ENCODE data around the gene UCMA. TPM values are rescaled to one million over a fixed set of nuclear protein-coding genes. Genes with fewer than 3 reads are reported as not detected.

Gene UCMA
- total and polyA plus RNA-seq, 9 of the 15 experiments (the other 6 are each of a cell fraction or from before 2014, with no cell fraction given): not detected

- Histone ChIP-seq H3K9ac (ENCODE audit: insufficient read depth in 1 of 2, low read depth in 2 of 2, low read length in 2 of 2) (no peak overlapping the region), H2AFZ (ENCODE audit: low read depth, low read length) (no peak overlapping the region), H3K27ac (ENCODE audit: extremely low read depth, low read depth, low read length) (no peak overlapping the region), H3K4me1 (replicated peaks in 1 of 2; ENCODE audit: control insufficient read depth in 2 of 2, insufficient read depth in 2 of 2, low read length in 2 of 2) (no peaks in the 10 kb centered on the region; a peak in 1 of 5 replicates), H3K9me1 (ENCODE audit: control insufficient read depth, insufficient read depth, low read length) (no peaks in the 10 kb centered on the region), H3K9me3 (replicated peaks; ENCODE audit: control insufficient read depth, insufficient read depth, low read depth, low read length) (no peaks in the 10 kb centered on the region), H4K20me1 (replicated peaks; ENCODE audit: control insufficient read depth, insufficient read depth, low read length) (no peaks in the 10 kb centered on the region; the same call in 1 of the 2 replicates), H3K4me2 (ENCODE audit: insufficient read depth, low read length) (no peak overlapping the region), H3K79me2 (ENCODE audit: control insufficient read depth, insufficient read depth, low read length) (no peaks in the 10 kb centered on the region), H3K27me3 (ENCODE audit: control insufficient read depth in 2 of 2, insufficient read depth in 2 of 2, low read length in 2 of 2) (peaks cover 8 to 11% of the 10 kb centered on the region in 2 experiments; a peak in 2 of 5 replicates), H3K36me3 (ENCODE audit: control insufficient read depth, insufficient read depth, low read length) (no peaks in the 10 kb centered on the region), H3K4me3 (no peak overlapping the region)
- TF ChIP-seq HNRNPL (IDR thresholded peaks at IDR 0.05; ENCODE audit: low read depth, low read length) (no peak), DEAF1 (CRISPR knock-in tag; IDR thresholded peaks at IDR 0.05) (no peak), DNMT1 (IDR thresholded peaks at IDR 0.05) (no peak), STAT5A (IDR thresholded peaks at IDR 0.05; ENCODE audit: borderline replicate concordance, low read length) (no peak), ZBTB43 (CRISPR knock-in tag; IDR thresholded peaks at IDR 0.05) (no peak), ZNF395 (CRISPR knock-in tag; IDR thresholded peaks at IDR 0.05) (no peak), SMARCC2 (IDR thresholded peaks at IDR 0.05; ENCODE audit: low read depth) (no peak), FUS (optimal IDR thresholded peaks at IDR 0.05; ENCODE audit: low read depth, low read length) (no peak)
- FAIRE-seq (no peak), ATAC-seq (no peak), DNase-seq (ENCODE audit: extremely low read depth in 1 of 4, low spot score in 3 of 4) (no peak)
- no TSS peak for BruUV-seq (replicated peaks)
- CTCF ChIA-PET (ENCODE audit: low intra/inter-chr PET ratio): interaction anchor here (0.7 kb wide), 1 partner anchor 115 kb away, joined by 3 read pairs; no protein-coding TSS in a partner anchor
- 29% methylated on average over 6 of the region's 8 CpGs for WGBS (ENCODE audit: insufficient coverage, low coverage, missing lambda C conversion rate)
- POLR2A ChIA-PET: interaction anchor here (0.9 kb wide), 1 partner anchor 34 kb away, joined by 3 read pairs; no protein-coding TSS in a partner anchor
- in situ Hi-C loops (cut with MboI): no loop called here
- intact Hi-C loops (cut with micrococcal nuclease): loop anchor here (10.0 kb wide), 1 partner anchor 49 kb away; no protein-coding TSS in a partner anchor
Measured at GRCh38 chr10:13225601-13226000, 8.6 kb downstream of the UCMA start.

Data from K562 (cell line).